GM19397 (cell line): Measurements from ENCODE around the gene LRRTM4.

Experiments used
- ATAC-seq: cut with Tn5 transposase; IDR thresholded peaks from one replicate; pipeline ENCODE4 v1.9.1; 2021; ENCODE audit warnings: mild to moderate bottlenecking, moderate library complexity; ENCODE audit not compliant: unreplicated experiment

Gene LRRTM4

GRCh38 chr2:76928026-76928425, 594.1 kb downstream of the LRRTM4 start:
- ATAC-seq: no peak

DNA sequence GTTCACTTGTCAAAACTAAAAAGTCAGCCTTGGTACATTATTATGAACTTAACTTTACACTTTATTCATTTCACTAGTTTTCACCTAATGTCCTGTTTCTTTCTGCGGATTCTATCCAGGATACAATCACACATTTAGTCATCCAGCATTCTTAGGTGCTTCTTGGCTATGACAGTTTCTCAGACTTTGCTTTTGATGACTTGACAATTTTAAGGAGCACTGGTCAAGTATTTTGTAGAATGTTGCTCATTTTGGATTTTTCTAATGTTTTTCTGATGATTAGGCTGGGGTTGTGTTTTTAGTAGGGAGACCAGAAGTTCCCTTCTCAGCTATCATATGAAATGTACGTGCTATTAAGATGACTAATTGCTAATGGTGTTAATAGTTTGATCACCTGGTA, 601.2 kb downstream of the LRRTM4 start:
- ATAC-seq: no peak

- ATAC-seq: no peak
Observed at GRCh38 chr2:76895469-76895868, 626.7 kb downstream of the LRRTM4 start.

- no peak for ATAC-seq
Observed at GRCh38 chr2:76870581-76870980, 651.6 kb downstream of the LRRTM4 start.

GRCh38 chr2:76870011-76870410, 652.2 kb downstream of the LRRTM4 start:
- no peak for ATAC-seq

DNA sequence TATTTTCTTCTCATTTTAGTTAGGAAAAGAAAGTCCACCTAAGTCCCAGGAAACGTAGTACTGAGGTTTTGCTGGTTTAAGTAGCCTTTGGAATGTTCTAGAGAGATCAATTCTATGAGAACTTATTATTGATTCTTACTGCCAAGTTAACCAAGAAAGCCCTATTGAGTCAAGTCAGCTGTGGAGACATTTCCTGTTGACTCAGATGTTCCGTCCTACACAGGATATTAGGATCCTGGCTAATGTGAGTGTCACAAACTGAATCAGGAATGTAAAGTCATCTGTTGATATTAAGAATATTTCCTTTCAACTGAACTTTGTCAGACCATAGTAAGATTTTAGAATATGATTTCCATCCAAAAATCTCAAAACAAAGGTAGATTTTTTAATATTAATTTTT, 654.3 kb downstream of the LRRTM4 start:
- ATAC-seq: no peak

- no peak for ATAC-seq
Observed at GRCh38 chr2:76866464-76866863, 655.7 kb downstream of the LRRTM4 start.

- no peak for ATAC-seq
Observed at GRCh38 chr2:76862901-76863300, 659.3 kb downstream of the LRRTM4 start.

GRCh38 chr2:76861708-76862107, 660.5 kb downstream of the LRRTM4 start:
- ATAC-seq: no peak

DNA sequence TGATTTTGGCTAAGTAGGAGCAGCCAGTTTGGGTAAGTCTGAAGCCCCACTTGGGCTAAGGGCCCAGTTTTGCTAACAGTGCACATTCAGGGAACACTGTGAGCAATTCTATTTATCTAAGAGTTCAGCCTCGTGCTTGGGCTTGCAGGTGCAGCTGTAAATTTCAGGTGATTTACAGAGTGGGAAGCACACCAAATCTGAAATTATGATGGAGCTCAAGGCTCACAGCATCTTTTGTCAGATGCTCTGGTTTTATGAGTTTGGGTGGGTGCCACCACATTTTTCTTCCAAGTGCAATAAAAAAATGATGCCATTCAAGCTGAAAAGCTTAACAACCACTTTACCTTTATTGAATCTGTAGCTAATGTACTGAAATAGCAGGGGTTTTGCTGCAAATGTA, 671.2 kb downstream of the LRRTM4 start:
- ATAC-seq: no peak

DNA sequence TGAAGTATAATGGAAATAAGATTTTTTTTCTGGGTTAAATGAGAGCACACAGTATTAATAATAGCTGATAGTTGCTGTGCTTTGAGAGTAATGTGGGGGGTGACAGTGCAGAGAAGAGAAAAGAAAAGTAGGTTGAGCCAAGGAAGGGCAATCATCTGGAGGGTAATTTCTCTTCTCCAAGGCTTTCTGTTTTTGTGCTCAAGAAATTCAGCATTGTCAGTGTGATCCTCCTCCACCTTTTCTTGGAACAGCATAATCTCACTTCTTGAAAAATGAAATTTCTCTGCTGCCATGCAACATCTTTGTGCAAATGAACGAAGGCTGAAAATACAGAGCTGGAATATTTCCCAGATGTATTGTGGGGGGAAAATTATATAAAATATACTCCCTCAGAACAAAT, 673.1 kb downstream of the LRRTM4 start:
- ATAC-seq: no peak

DNA sequence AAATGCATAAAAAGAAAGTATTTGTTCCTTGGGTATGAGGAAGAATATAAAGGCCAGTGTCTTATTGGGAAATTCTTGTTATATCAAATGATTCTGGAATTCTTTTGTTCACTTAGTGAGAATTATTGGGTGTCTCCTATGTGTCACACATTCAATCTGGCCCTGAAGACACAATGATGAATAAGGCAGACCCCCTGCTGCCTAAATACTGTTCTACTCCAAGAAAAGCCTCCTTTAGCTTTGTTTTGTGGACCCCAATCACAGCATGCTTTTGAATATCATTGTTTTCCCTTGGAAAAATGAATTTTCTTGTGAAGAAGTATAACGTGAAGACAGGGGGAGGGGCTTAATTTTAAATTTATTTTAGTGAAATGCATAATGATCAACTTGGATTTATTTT, 682.4 kb downstream of the LRRTM4 start:
- no peak for ATAC-seq

- ATAC-seq: no peak
Observed at GRCh38 chr2:76829374-76830234, 692.6 kb downstream of the LRRTM4 start.

- ATAC-seq: no peak
Observed at GRCh38 chr2:76826691-76827090, 695.5 kb downstream of the LRRTM4 start.

GRCh38 chr2:76825140-76825970, 696.8 kb downstream of the LRRTM4 start:
- no peak for ATAC-seq

GRCh38 chr2:76821731-76822130, 700.4 kb downstream of the LRRTM4 start:
- no peak for ATAC-seq

GRCh38 chr2:76813084-76813483, 709.1 kb downstream of the LRRTM4 start:
- no peak for ATAC-seq

GRCh38 chr2:76812156-76812555, 710.0 kb downstream of the LRRTM4 start:
- no peak for ATAC-seq

GRCh38 chr2:76809136-76809535, 713.0 kb downstream of the LRRTM4 start:
- no peak for ATAC-seq

DNA sequence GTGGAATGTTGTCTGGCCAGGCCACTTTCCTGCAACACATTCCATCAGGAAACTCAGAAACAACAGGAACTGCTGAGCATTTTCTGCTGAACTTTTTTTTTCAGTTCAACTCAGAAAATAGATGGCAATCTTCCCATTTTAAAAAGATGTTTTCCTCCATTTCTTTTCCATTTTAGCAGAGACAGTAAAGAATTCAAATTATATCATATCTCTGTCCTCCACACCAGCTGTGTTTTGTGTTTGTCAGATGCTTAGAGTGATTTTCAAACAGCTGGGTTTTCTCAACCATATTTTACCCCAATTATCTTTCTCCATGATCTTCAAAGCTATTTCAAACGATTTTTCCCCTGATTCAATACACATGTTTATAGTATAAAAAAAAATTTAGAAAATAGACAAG, 713.4 kb downstream of the LRRTM4 start:
- ATAC-seq: no peak

GRCh38 chr2:76793647-76794334, 728.4 kb downstream of the LRRTM4 start:
- no peak for ATAC-seq
